ENCODE measurements around the gene METTL26.

DNA sequence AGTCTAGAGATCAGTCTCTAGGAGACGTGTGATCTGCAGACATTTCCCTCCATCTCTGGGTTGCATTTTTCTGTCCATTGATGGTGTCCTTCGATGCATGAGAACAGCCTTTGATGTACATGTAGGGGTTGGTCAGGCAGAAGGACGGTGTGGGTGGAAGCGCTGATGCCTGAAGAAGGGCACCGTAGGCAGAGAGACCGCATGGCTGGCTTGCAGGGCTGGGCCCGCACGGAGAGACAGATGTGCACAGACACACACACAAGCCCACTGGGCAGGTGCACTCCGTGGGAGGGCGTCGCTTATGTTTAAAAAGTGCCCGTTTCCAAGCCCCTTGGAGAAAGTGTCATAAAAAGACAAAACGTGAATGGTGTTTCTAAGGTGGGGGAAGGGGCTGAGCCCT lies 21.0 kb downstream of the METTL26 start:
- TF ChIP-seq TAF1 (IDR thresholded peaks at IDR 0.05; ENCODE audit: low read depth): no peak
- TF ChIP-seq NFIC (IDR thresholded peaks at IDR 0.05): no peak
- TF ChIP-seq, protein P1, sequence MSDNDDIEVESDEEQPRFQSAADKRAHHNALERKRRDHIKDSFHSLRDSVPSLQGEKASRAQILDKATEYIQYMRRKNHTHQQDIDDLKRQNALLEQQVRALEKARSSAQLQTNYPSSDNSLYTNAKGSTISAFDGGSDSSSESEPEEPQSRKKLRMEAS (IDR thresholded peaks at IDR 0.05): 0 out of 2 replicates have a peak, but pooled peaks have one; percentile 13
- no peak for TF ChIP-seq EP300 (IDR thresholded peaks at IDR 0.05; ENCODE audit: borderline replicate concordance)
- TF ChIP-seq RAD21 (IDR thresholded peaks at IDR 0.05; ENCODE audit: low read depth): no peak
- no peak for TF ChIP-seq REST (IDR thresholded peaks at IDR 0.05; ENCODE audit: low read depth)
- no peak for TF ChIP-seq YY1 (IDR thresholded peaks at IDR 0.05; ENCODE audit: low read depth)
- TF ChIP-seq EGR1 (IDR thresholded peaks at IDR 0.05): 0 out of 2 replicates have a peak, but pooled peaks have one; percentile 50
- TF ChIP-seq CEBPB (IDR thresholded peaks at IDR 0.05): no peak
- TF ChIP-seq CREB1 (IDR thresholded peaks at IDR 0.05; ENCODE audit: low read depth): no peak
- TF ChIP-seq TEAD4 (IDR thresholded peaks at IDR 0.05): no peak
- TF ChIP-seq ZBTB7A (IDR thresholded peaks at IDR 0.05; ENCODE audit: low read depth): no peak
